B cell (primary cell): ENCODE measurements around the gene CMTM1.

Experiments used
- CTCF ChIP-seq: fragments of 200-600 bp; IDR thresholded peaks from one replicate; pipeline ENCODE4 v1.8.0; 2022; ENCODE audit warnings: antibody characterized with exemption, mild to moderate bottlenecking
- EZH2 ChIP-seq: IDR thresholded peaks from 2 replicates; pipeline ENCODE4 v1.6.1; 2012; ENCODE audit warnings: borderline replicate concordance, low read depth, mild to moderate bottlenecking, moderate library complexity, low read length; ENCODE audit not compliant: insufficient read depth, poor library complexity, severe bottlenecking

- no peak for TF ChIP-seq CTCF
- no peak for TF ChIP-seq EZH2
These were observed 43.2 kb upstream of the CMTM1 start for GRCh38 chr16:66522816-66523590.
